Astrocyte of the spinal cord (primary cell): ENCODE measurements around the gene AZU1.
"Not testable (repeated sequence)": the region's sequence is repeated elsewhere in the genome, so short reads cannot be mapped to it uniquely, and the experiment has no call there.

Experiments used
- DNase-seq: peaks from one replicate; pipeline ENCODE4 v3.0.0; 2011; ENCODE audit warnings: low read depth, low spot score
- H3K4me3 ChIP-seq: 2 replicates; pipeline ENCODE4 v1.5.1; 2011; ENCODE audit warnings: low read depth, mild to moderate bottlenecking, low read length, moderate library complexity
- in situ Hi-C: cut with HindIII; loops from 2 replicates; pipeline ENCODE4 v1.10.0; 2017; ENCODE audit warnings: low sequenced_read_pairs
- TF ChIP-seq, protein P1 (sequence below): IDR thresholded peaks from 2 replicates; pipeline ENCODE4 v1.5.1; 2012; ENCODE audit warnings: low read depth, mild to moderate bottlenecking, low read length, inconsistent platforms

The AZU1 gene

GRCh38 chr19:876089-876488, 48.5 kb downstream of the AZU1 start:
- no peak overlapping the region for H3K4me3 ChIP-seq
- TF ChIP-seq, protein P1, sequence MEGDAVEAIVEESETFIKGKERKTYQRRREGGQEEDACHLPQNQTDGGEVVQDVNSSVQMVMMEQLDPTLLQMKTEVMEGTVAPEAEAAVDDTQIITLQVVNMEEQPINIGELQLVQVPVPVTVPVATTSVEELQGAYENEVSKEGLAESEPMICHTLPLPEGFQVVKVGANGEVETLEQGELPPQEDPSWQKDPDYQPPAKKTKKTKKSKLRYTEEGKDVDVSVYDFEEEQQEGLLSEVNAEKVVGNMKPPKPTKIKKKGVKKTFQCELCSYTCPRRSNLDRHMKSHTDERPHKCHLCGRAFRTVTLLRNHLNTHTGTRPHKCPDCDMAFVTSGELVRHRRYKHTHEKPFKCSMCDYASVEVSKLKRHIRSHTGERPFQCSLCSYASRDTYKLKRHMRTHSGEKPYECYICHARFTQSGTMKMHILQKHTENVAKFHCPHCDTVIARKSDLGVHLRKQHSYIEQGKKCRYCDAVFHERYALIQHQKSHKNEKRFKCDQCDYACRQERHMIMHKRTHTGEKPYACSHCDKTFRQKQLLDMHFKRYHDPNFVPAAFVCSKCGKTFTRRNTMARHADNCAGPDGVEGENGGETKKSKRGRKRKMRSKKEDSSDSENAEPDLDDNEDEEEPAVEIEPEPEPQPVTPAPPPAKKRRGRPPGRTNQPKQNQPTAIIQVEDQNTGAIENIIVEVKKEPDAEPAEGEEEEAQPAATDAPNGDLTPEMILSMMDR: no peak
- DNase-seq: no peak
- in situ Hi-C loops: no loop called here

GRCh38 chr19:876780-877314, 49.2 kb downstream of the AZU1 start:
- DNase-seq: no peak
- in situ Hi-C loops: no loop called here
- TF ChIP-seq, protein P1: no peak
- H3K4me3 ChIP-seq: no peak overlapping the region

- H3K4me3 ChIP-seq, in situ Hi-C loops, DNase-seq: not testable (repeated sequence)
Measured at GRCh38 chr19:877992-878660, 50.5 kb downstream of the AZU1 start.

GRCh38 chr19:878751-879561, 51.3 kb downstream of the AZU1 start:
- in situ Hi-C loops, H3K4me3 ChIP-seq: not testable (repeated sequence)

GRCh38 chr19:879711-880438, 52.2 kb downstream of the AZU1 start:
- TF ChIP-seq, protein P1: no peak
- no peak for DNase-seq
- H3K4me3 ChIP-seq: no peak overlapping the region
- in situ Hi-C loops: no loop called here

More at GRCh38 chr19:878751-879561, 51.3 kb downstream of the AZU1 start:
- not testable (repeated sequence) for DNase-seq
